ENCODE results near the gene LMBR1. TPM values are rescaled to one million over a fixed set of nuclear protein-coding genes. Genes with fewer than 3 reads are reported as not detected.
"Not testable (repeated sequence)": the region's sequence is repeated elsewhere in the genome, so short reads cannot be mapped to it uniquely, and the experiment has no call there.

LMBR1 gene
- total RNA-seq, 1 experiment from 2014 or later: 80.8 TPM

GRCh38 chr7:156845379-156846101 is 47.4 kb downstream of the LMBR1 start:
- H3K27me3 ChIP-seq: no peaks in the 10 kb centered on the region
- no peak for DNase-seq
- H3K4me3 ChIP-seq: no peak overlapping the region
- no peaks in the 10 kb centered on the region for H3K4me1 ChIP-seq
- no peaks in the 10 kb centered on the region; the same call in 1 of the 2 replicates for H3K9me3 ChIP-seq (replicated peaks)
- H3K27ac ChIP-seq: no peak overlapping the region
- H3K36me3 ChIP-seq: no peaks in the 10 kb centered on the region

GRCh38 chr7:156843582-156843981 is 49.4 kb downstream of the LMBR1 start:
- H3K4me1 ChIP-seq; H3K27ac ChIP-seq; H3K9me3 ChIP-seq (replicated peaks); H3K4me3 ChIP-seq; H3K36me3 ChIP-seq; H3K27me3 ChIP-seq; DNase-seq: not testable (repeated sequence)

- no peaks in the 10 kb centered on the region for H3K4me1 ChIP-seq
- H3K27ac ChIP-seq: no peak overlapping the region
- H3K9me3 ChIP-seq (replicated peaks): no peaks in the 10 kb centered on the region; the same call in 1 of the 2 replicates
- no peak for DNase-seq
- no peak overlapping the region for H3K4me3 ChIP-seq
- H3K27me3 ChIP-seq: no peaks in the 10 kb centered on the region
- no peaks in the 10 kb centered on the region for H3K36me3 ChIP-seq
These were observed 49.8 kb downstream of the LMBR1 start for GRCh38 chr7:156843157-156843556.

GRCh38 chr7:156842740-156843140 is 50.2 kb downstream of the LMBR1 start:
- H3K27me3 ChIP-seq: no peaks in the 10 kb centered on the region
- no peak overlapping the region for H3K27ac ChIP-seq
- no peak overlapping the region for H3K4me3 ChIP-seq
- H3K4me1 ChIP-seq: no peaks in the 10 kb centered on the region
- no peaks in the 10 kb centered on the region; the same call in 1 of the 2 replicates for H3K9me3 ChIP-seq (replicated peaks)
- DNase-seq: no peak
- H3K36me3 ChIP-seq: no peaks in the 10 kb centered on the region

GRCh38 chr7:156842317-156842716 is 50.7 kb downstream of the LMBR1 start:
- DNase-seq: no peak
- Histone ChIP-seq H3K27ac (no peak overlapping the region), H3K4me3 (no peak overlapping the region), H3K4me1 (no peaks in the 10 kb centered on the region), H3K27me3 (no peaks in the 10 kb centered on the region), H3K36me3 (no peaks in the 10 kb centered on the region), H3K9me3 (replicated peaks) (no peaks in the 10 kb centered on the region; the same call in 1 of the 2 replicates)

GRCh38 chr7:156841497-156841896 is 51.5 kb downstream of the LMBR1 start:
- no peak for DNase-seq
- Histone ChIP-seq H3K27ac (no peak overlapping the region), H3K4me1 (no peaks in the 10 kb centered on the region), H3K4me3 (no peak overlapping the region), H3K9me3 (replicated peaks) (no peaks in the 10 kb centered on the region; the same call in 1 of the 2 replicates), H3K36me3 (no peaks in the 10 kb centered on the region), H3K27me3 (no peaks in the 10 kb centered on the region)

GRCh38 chr7:156840134-156840533 is 52.8 kb downstream of the LMBR1 start:
- no peaks in the 10 kb centered on the region; the same call in 1 of the 2 replicates for H3K4me1 ChIP-seq
- no peak for DNase-seq

GRCh38 chr7:156836443-156836842 is 56.5 kb downstream of the LMBR1 start:
- H3K4me3 ChIP-seq: no peak overlapping the region
- H3K36me3 ChIP-seq: peaks cover 3% of the 10 kb centered on the region; the same call in 1 of the 2 replicates
- H3K4me1 ChIP-seq: no peaks in the 10 kb centered on the region; the same call in 1 of the 2 replicates
- no peaks in the 10 kb centered on the region for H3K27me3 ChIP-seq
- no peaks in the 10 kb centered on the region for H3K9me3 ChIP-seq (replicated peaks)
- H3K27ac ChIP-seq: no peak overlapping the region
- DNase-seq: no peak

More at GRCh38 chr7:156840134-156840533, 52.8 kb downstream of the LMBR1 start:
- no peak overlapping the region for H3K27ac ChIP-seq
- H3K27me3 ChIP-seq: no peaks in the 10 kb centered on the region
- no peak overlapping the region for H3K4me3 ChIP-seq
- H3K36me3 ChIP-seq: no peaks in the 10 kb centered on the region; the same call in 1 of the 2 replicates
- H3K9me3 ChIP-seq (replicated peaks): no peaks in the 10 kb centered on the region; the same call in 1 of the 2 replicates

GRCh38 chr7:156834462-156834861 is 58.5 kb downstream of the LMBR1 start:
- DNase-seq: no peak
- H3K27ac ChIP-seq: no peak overlapping the region
- H3K36me3 ChIP-seq: peaks cover 3% of the 10 kb centered on the region; the same call in 1 of the 2 replicates
- no peaks in the 10 kb centered on the region for H3K9me3 ChIP-seq (replicated peaks)
- no peak overlapping the region for H3K4me3 ChIP-seq
- H3K4me1 ChIP-seq: no peaks in the 10 kb centered on the region; the same call in 1 of the 2 replicates
- no peaks in the 10 kb centered on the region for H3K27me3 ChIP-seq

- H3K27me3 ChIP-seq: no peaks in the 10 kb centered on the region
- H3K27ac ChIP-seq: no peak overlapping the region
- H3K4me1 ChIP-seq: no peaks in the 10 kb centered on the region; the same call in 1 of the 2 replicates
- H3K36me3 ChIP-seq: peaks cover 3% of the 10 kb centered on the region; the same call in 1 of the 2 replicates
- no peak for DNase-seq
- H3K9me3 ChIP-seq (replicated peaks): no peaks in the 10 kb centered on the region
- H3K4me3 ChIP-seq: no peak overlapping the region
These were observed 59.7 kb downstream of the LMBR1 start for GRCh38 chr7:156833312-156833711.

- H3K9me3 ChIP-seq (replicated peaks): no peaks in the 10 kb centered on the region
- H3K4me1 ChIP-seq: no peaks in the 10 kb centered on the region; the same call in 1 of the 2 replicates
- no peaks in the 10 kb centered on the region for H3K27me3 ChIP-seq
- H3K4me3 ChIP-seq: no peak overlapping the region
- no peak for DNase-seq
- no peak overlapping the region for H3K27ac ChIP-seq
- peaks cover 3% of the 10 kb centered on the region; the same call in 1 of the 2 replicates for H3K36me3 ChIP-seq
These were observed 60.6 kb downstream of the LMBR1 start for GRCh38 chr7:156832195-156832877.

GRCh38 chr7:156829669-156830336 is 63.2 kb downstream of the LMBR1 start:
- H3K27ac ChIP-seq: no peak overlapping the region
- DNase-seq: no peak
- H3K4me3 ChIP-seq: no peak overlapping the region
- H3K4me1 ChIP-seq: no peaks in the 10 kb centered on the region
- 0 out of 2 replicates have a peak, but pooled peaks cover 3% of the 10 kb centered on the region for H3K36me3 ChIP-seq
- H3K27me3 ChIP-seq: no peaks in the 10 kb centered on the region
- H3K9me3 ChIP-seq (replicated peaks): no peaks in the 10 kb centered on the region

GRCh38 chr7:156827587-156828203 is 65.3 kb downstream of the LMBR1 start:
- H3K27me3 ChIP-seq: no peaks in the 10 kb centered on the region
- H3K36me3 ChIP-seq: 0 out of 2 replicates have a peak, but pooled peaks cover 1% of the 10 kb centered on the region
- no peaks in the 10 kb centered on the region for H3K4me1 ChIP-seq
- no peaks in the 10 kb centered on the region for H3K9me3 ChIP-seq (replicated peaks)
- H3K27ac ChIP-seq: no peak overlapping the region
- no peak overlapping the region for H3K4me3 ChIP-seq
- DNase-seq: peak in 1 of 2 experiments; percentile 24

GRCh38 chr7:156823435-156823834 is 69.5 kb downstream of the LMBR1 start:
- Histone ChIP-seq H3K9me3 (replicated peaks) (no peaks in the 10 kb centered on the region), H3K27me3 (no peaks in the 10 kb centered on the region), H3K4me1 (no peaks in the 10 kb centered on the region), H3K27ac (no peak overlapping the region), H3K4me3 (no peak overlapping the region), H3K36me3 (no peaks in the 10 kb centered on the region)
- DNase-seq: no peak

All from SJCRH30 (cell line).